ENCODE results near the gene PALD1.

Gene PALD1

DNA sequence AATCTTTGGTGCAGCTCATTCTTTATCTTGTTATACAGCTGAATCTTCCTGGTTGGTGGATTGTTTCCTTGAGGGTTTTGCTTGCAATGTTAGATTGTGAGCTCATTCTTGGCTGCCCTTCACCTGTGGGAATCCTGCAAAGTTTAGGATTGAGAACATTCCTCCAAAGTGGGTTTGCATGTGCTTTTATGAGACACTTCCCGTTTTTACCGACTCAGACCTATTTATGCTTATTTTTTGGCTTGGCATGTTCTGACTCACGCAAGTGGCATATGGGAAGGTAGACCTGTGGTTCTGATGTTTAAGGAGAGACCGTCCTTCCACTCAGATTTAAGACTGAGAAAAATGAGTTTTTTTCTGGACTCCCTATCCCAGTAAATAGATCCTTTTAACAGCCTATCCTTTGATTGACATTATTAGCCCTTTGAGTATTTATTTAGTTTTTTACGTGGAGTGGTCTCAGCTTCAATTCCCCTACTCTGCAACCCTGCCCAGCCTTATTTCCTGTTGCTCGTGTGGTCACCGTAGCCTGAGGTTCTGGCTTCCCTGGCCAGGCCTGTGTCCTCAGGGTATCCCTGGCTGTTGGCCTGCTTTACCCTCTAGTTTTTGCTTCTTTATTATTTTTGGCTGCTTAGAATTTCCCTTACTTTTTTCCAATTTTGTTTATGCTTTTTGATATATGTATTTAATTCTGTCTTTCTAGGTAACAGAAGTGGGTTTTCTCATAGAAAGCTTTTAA is 137.4 kb downstream of the PALD1 start:
- TF ChIP-seq, protein P1, sequence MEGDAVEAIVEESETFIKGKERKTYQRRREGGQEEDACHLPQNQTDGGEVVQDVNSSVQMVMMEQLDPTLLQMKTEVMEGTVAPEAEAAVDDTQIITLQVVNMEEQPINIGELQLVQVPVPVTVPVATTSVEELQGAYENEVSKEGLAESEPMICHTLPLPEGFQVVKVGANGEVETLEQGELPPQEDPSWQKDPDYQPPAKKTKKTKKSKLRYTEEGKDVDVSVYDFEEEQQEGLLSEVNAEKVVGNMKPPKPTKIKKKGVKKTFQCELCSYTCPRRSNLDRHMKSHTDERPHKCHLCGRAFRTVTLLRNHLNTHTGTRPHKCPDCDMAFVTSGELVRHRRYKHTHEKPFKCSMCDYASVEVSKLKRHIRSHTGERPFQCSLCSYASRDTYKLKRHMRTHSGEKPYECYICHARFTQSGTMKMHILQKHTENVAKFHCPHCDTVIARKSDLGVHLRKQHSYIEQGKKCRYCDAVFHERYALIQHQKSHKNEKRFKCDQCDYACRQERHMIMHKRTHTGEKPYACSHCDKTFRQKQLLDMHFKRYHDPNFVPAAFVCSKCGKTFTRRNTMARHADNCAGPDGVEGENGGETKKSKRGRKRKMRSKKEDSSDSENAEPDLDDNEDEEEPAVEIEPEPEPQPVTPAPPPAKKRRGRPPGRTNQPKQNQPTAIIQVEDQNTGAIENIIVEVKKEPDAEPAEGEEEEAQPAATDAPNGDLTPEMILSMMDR (IDR thresholded peaks at IDR 0.05; ENCODE audit: low read depth, low read length) = no peak
- in situ Hi-C loops (cut with HindIII; ENCODE audit: low sequenced_read_pairs) = no loop called here
- no peak overlapping the region for H3K4me3 ChIP-seq (ENCODE audit: low read depth, low read length)
- DNase-seq (ENCODE audit: low read depth, low spot score) = peak; percentile 89

DNA sequence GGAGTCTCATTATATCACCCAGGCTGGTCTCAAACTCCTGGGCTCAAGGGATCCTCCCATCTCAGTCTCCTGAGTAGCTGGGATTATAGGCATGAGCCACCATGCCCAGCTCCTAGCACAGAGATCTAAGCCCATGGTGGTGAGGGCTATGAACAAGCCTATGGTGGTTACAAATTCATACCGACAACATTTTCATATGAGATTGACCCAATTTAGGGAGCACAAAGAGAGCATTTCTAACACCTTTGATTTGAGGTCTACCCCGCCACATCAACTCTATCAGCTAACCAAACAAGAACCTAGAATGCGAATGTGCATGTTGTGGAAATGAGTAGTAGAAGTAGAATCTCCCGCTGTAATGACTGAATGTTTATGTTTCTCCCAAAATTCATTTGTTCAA is 138.2 kb downstream of the PALD1 start:
- H3K4me3 ChIP-seq (ENCODE audit: low read depth, low read length) = no peak overlapping the region
- in situ Hi-C loops (cut with HindIII; ENCODE audit: low sequenced_read_pairs) = no loop called here
- TF ChIP-seq, protein P1 (IDR thresholded peaks at IDR 0.05; ENCODE audit: low read depth, low read length) = no peak
- peak; percentile 9 for DNase-seq (ENCODE audit: low read depth, low spot score)
